HG02981 (cell line): ENCODE measurements around the gene SH3D21.

ENCODE experiments used
- ATAC-seq: cut with Tn5 transposase; IDR thresholded peaks from one replicate; pipeline ENCODE4 v1.9.1; 2021; ENCODE audit warnings: mild to moderate bottlenecking, moderate library complexity; ENCODE audit not compliant: unreplicated experiment

The SH3D21 gene

DNA sequence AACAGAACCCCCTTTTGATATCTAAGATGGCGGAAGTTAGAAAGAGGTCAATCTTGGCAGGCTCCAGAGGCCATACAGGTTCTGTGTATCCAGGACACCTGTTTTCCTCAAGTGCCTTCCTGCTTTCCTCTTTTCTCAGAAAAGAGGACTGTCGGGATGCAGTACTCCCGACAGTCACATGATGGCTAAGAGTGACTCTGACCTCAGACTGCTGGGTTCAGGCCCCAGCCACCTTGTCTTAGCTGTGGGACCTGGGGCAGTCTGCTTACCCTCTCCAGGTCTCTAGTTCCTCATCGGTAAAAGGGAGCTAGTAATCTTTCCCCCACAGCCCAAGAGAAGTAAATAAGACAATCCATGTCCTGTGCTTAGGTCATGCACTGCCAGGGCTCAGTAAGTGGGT is 49.6 kb downstream of the SH3D21 start:
- ATAC-seq = no peak

GRCh38 chr1:36358514-36359084 is 52.4 kb downstream of the SH3D21 start:
- no peak for ATAC-seq

GRCh38 chr1:36359383-36359782 is 53.2 kb downstream of the SH3D21 start:
- no peak for ATAC-seq

- ATAC-seq = no peak
Measured at GRCh38 chr1:36359911-36360550, 53.9 kb downstream of the SH3D21 start.

DNA sequence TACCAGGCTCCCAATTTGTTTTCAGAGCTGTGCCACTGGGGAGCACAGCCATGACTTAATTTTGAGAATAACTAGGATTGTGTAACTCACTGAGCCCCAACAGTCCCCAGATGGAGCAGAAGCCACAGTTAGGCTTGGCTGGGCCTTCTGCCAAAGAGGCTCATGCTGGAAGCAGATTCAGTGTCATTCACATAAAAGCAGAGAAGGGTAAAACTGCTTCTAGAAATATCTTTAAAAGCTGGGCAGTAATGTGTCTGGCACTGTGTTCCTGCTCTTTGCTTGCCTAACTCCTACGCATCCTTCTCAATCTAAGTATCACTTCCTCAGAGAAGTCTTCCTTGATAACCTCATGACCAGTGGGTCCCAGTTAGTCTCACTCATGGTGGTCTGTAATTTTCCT is 59.2 kb downstream of the SH3D21 start:
- ATAC-seq = no peak

- ATAC-seq = no peak
Measured at GRCh38 chr1:36366091-36366661, 60.0 kb downstream of the SH3D21 start.

GRCh38 chr1:36367066-36367465 is 60.9 kb downstream of the SH3D21 start:
- ATAC-seq = no peak

DNA sequence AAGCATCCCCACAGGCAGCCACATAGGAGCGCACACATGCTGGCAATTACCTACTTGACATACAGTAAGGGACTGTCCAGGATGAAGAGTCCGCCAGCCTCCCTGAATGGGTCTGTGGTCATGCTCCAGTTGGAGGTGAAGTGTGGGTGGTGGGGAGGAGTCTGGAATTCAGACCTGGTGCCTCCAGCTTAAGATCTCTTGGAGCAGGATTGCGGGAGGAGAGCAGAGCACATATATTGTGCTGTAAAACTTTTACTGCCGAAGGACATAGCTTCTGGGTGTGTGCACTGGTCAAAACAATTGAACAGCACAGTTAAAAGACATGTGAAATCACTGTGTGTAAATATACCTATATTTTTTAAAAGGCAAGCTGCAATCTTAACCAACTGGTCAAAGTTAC is 61.6 kb downstream of the SH3D21 start:
- no peak for ATAC-seq

DNA sequence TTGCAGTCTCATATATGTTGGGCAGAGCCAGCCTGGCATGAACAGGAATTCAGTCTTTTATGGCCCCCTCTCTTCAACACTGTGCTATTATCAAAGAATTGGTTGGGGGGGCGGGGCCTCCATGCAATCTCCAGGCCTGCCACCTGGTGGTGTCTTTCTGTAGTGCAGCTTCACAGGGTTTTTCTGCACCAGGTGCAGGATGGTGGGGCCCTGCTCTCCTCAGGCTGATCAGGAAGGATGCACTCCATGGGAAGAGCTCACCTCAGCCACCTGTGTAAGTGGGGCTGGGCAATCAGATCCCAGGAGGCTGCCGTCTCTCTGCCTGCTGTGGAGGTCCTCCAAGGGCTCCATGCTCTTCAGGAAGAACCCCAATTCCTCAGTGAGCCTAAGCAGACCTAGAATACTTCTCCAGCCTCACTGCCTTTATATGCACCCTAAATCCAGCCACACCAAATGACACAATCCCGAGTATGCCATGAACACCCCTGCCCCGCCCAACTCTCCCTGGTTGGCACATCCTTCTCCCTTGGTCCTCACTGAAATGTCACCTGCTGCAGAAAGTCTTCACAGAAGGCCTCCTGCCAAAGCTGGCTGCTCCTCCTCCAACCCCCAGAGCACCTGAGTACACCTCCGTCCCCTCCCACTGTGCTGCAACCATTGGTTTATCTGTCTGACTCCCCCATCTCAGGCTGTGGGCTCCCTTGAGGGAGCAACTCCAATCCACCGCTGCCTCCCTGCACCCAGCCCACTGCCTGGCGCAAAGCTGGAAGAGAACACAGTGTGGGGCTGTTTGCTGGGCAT is 63.1 kb downstream of the SH3D21 start:
- ATAC-seq = no peak
